Measurements from ENCODE around the gene SIK3.

Gene SIK3

DNA sequence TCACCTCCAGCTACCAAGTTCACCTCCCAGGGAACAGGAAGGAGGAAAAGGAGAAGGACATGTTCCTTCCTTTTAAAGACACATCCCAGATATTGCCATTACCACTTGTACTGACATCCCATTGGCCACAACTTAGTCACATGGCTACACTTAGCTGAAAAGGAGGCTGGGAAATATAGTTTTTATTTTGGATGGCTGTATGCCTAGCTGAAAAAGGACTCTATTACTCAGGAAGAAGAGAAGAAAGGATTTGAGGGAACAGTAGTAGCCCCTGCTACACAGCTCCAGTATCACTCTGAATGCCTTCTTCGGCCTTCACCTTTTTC, 304.5 kb downstream of the SIK3 start:
- no peak for DNase-seq (ENCODE audit: low spot score)
